Stimulated activated CD4-positive, alpha-beta T cell treated with anti-CD3 and anti-CD28 coated beads, Interleukin-2, amount 100 ng/mL, for 48 hours (primary cell): Measurements from ENCODE around the gene DENND10.
"Not testable (repeated sequence)": the region's sequence is repeated elsewhere in the genome, so short reads cannot be mapped to it uniquely, and the experiment has no call there.

ENCODE experiments used
- DNase-seq, 2 donors: peaks; one replicate each; pipeline ENCODE4 v3.0.0-alpha.2; 2020

DENND10 gene

DNA sequence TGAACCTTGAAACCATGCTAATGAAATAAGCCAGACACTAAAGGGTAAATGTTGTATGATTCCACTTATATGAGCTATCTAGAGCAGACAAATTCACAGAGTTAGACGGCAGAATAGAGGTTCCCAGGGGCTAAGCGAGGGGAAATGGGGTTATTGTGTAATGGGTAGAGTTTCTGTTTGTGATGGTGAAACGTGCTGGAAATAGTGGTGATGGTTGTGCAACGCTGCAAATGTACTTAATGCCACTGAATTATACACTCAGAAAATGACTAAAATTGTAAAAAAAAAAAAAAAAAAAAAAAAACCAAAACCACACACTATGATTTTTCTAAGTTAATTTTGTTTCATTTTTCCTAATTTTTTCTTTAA, 31.6 kb downstream of the DENND10 start:
- no peak for DNase-seq

DNA sequence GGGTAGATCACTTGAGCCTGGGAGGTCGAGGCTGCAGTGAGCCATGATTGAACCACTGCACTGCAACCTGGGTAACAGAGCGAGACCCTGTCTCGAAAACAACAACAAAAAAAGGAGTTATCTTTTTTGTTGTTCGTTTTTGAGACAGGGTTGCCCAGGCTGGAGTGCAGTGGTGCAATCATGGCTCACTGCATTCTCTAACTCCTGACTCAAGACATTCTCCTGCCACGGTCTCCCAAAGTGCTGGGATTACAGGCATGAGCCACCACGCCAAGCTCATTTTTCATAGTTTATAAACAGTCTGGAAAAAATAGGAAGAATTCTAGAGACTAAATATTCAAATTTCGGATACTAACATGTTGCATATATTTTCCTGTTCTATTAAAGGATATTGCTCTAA, 32.2 kb downstream of the DENND10 start:
- DNase-seq, result no peak

DNA sequence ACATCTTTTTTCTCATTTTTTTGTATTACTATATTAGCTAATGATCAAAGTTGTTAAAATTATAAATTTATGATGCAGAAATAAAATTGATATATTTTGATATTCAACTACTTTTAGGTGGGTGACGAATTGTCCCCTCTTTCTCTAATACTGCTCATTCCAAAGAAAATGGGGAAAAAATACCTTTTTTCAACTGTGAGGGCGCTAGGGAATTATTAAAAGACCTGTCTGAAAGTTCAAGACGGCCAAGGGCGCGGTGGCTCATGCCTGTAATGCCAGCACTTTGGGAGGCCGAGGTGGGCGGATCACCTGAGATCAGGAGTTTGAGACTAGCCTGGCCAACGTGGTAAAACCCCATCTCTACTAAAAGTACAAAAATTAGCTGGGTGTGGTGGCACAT, 34.0 kb downstream of the DENND10 start:
- not testable (repeated sequence) for DNase-seq

DNA sequence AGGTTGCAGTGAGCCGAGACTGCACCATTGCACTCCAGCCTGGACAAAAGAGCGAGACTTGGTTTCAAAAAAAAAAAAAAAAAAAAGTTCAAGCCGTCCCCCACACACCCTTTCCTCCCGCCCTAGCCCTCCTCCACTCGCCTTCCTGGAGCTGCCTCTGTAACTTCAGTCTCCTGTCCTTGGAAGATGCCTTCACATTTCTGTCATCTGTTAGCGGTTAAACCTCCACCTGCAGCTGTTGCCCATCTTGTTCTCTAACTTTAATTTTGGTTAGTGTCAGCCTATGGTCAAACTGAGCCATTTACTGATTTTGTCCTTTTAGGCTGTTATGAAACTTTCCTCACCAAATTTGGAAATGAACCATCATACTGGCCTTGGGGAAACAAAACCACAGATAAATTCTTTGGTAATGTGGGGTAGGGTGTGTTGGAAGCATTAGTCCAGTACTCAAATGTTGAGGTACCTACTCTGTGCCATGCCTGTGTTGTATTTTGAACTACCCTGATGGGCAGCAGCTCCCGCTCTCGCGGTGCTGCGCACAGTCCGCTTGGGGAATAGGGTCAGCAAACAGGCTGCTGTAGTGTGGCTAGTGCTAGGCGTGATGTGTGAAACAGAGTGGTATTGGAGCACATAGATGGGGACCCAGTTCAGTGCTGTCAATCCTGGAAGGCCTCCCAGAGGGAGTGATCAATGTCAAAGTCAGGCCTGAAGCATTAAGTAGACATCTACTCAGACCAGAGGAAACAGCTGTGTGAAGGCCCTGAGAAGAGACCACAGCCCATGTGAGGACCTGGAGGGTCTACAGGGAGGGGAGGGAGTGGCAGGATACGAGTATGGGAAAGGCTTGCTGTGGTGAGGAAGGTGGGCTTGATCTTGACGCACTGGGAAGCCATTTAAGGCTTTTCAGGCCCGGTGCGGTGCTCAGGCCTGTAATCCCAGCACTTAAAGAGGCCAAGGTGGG, 34.7 kb downstream of the DENND10 start:
- no peak for DNase-seq

DNA sequence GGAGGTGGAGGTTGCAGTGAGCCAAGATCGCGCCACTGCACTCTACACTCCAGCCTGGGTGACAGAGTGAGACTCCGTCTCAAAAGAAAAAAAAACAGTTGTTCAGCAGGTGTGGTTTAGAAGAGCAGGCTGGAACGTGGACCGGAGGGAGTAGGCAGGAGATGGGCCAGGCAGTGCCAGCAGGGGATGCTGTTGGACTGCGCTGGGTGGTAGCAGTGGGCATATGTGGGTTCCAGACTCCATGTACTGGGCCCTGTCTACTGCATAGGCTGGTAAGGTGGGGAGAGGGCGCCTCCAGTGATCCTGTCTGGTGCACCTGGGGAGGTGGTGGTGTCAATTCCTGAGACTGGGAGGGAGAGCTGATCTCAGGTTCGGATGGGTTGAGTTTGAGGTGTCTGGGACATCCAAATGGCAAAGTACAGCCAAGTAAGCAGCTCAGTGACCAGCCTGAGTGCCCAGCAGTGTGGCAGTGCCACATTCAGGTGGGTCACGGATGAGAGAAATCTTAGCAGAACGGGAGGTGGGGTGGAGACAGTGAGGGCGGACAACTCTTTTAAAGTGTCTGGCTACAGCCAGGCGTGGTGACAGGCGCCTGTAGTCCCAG, 35.7 kb downstream of the DENND10 start:
- peak; percentile 36 to 42 for DNase-seq

DNA sequence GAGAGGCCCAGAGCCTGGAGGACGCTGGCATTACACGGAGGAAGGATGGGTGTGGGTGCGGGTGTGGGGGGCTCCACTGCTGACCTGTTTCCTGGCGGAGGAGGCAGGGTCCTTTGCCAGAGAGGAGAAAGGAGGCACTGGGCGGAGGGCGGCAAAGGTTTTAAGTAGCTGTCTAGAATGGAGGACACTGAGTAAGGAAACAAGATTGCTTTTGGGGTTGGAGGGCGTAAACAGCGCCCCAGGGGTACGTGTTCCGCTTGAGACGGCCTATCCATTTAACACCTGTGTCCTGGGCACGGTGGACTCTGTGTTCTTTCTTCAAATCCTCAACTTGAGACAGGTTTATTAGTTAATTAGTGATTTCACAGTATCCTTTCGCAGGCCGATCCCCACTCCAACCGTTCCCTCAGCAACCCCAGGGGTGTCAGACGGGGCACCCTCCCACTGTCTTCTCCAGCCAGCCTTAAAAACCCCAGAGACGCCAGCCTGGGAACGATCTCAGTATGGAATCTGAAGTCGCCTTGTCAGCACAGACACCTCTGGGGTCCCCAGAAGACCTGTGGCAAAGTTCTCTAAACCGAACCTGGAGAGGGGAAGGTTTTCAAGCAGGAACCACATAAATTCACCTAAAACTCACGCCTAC, 36.8 kb downstream of the DENND10 start:
- DNase-seq, result no peak

DNA sequence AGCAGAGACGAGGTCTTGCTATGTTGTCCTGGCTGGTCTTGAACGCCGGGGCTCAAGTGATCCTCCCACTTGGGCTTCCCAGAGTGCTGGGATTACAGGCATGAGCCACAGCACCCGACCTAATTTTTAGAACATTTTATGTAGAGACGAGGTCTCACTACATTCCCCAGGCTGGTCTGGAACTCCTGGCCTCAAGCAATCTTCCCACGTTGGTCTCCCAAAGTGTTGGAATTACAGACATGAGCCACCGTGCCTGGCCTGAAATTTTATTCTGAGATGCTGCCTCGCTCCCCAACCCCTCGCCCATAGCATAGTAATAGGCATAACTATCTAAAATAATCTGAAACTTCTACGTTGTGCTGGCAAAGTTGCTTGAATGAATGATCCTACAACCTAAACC, 39.7 kb downstream of the DENND10 start:
- DNase-seq, result no peak

DNA sequence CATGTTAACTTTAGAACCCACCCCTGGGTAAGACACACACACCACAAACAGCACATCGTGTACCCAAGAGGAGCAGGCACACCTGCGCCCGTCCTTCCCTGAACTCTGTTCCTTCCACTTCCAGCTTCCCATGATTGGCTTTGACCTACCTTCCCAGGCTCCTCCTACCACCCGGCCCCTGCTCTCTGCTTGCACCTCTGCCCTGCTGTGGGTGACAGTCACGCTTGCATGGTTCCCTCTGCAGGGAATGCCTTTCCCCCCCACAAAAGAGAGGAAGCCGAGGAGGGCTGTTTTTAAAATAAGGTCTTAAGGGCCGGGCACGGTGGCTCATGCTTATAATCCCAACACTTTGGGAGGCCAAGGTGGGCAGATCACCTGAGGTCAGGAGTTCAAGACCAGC, 45.2 kb downstream of the DENND10 start:
- no peak for DNase-seq

DNA sequence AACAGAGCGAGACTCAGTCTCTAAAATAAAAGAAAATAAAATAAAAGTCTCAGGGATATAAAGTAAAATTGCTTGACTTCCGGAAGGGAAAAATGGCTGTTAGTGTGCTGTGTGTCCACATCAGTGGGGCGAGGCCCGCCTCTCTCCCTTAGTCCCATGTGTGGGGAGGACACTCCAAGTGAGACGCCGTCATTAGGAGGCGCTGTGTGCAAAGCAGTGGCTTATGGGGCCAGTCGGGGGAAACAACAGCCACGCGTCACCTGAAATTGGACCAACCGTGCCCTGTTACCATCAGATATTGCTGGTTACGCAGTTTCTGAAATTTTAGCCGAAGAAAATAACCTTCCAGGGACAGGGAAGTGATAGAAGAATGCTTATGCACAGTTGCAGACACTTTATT, 45.8 kb downstream of the DENND10 start:
- no peak for DNase-seq

DNA sequence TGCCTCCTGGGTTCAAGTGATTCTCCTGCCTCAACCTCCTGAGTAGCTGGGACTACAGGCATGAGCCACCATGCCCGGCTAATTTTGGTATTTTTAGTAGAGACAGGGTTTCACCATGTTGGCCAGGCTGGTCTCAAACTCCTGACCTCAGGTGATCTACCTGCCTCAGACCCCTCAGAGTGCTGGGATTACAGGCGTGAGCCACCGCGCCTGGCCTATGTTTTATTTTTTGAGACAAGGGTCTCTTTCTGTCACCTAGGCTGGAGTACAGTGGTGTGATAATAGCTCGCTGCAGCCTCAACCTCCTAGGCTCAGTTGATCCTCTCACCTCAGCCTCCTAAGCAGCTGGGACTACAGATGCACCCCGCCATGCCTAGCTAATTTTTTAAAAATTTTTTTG, 47.7 kb downstream of the DENND10 start:
- not testable (repeated sequence) for DNase-seq

DNA sequence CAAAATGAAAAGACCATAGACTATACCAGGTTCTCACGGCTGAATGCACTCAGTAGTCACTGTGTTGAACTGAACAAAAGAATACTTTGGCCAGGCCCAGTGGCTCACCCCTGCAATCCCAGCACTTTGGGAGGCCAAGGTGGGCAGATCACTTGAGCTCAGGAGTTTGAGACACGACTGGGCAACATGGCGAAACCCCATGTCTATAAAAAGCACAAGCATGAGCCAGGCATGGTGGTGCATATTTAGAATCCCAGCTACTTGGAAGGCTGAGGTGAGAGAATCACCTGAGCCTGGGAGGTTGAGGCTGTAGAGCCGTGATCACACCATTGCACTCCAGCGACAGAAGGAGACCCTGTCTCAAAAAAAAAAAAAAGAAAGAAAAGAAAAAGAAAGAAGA, 49.1 kb downstream of the DENND10 start:
- no peak for DNase-seq

DNA sequence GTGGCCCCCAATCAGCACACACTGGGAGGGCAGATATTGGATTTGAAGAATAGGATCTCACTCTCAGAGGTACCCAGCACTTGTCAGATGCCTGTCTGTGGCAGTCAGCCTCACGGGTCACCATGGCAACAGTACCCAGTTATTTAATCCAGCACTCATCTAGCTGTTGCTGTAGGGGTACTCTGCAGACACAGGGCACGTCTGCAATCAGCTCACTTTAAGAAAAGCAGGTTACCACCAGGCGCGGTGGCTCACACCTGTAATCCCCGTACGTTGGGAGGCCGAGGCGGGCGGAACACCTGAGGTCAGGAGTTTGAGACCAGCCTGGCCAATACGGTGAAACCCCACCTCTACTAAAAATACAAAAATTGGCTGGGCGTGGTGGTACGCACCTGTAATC, 49.7 kb downstream of the DENND10 start:
- no peak for DNase-seq

DNA sequence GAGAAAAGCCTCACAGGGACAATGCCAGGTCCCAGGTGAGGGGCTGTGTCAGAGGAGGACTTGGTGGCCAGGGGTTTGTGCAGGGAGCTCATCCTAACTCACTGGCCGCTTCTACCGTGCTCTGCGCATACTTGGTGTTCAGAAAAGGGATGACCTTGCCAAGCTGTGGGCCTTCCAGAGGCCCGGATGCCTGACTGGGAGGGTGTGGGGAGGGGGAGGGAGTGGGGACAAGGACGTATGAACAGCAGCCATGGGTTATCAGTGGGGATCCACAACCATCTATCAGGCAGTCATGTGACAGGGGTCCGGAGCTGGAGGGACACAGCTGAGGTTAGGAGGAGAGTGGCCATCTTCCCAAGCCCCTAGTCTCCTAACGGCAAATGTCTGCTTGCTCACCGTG, 55.4 kb downstream of the DENND10 start:
- DNase-seq, result no peak

DNA sequence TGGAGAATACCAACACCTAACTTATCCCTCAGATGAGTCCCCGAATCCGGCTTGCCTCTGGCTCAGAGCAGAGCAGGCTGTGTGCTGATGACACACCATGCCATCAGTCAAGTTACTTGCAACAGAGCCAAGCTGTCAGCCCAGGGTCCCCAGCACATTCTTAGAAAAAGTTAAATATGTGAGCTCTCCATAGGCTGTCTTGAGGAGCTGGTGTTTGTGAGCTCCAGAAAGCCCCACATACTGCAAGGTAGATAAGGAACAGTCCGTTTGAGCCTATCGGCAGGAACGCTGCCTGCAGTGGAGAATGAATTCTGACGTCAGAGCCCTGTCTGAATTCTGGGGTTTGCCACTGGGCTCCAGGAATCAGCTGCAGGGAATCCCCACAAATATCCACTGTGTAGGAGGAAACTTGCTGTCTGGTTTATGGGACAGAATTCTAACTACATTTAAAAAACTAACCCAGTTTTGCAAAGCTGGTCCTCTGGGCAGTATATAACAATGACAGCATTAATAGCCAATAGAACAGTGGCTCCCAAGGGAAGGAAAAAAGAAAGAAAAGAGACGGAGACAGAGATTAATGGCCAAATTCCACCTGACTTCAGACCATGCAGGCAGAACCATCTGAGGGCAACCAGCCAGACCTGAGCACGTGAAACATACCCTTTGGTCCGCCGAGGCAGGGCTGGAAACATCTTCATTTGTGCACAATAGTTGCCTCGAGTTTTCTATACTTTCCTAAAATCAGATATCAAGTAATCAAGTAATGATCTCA, 58.0 kb downstream of the DENND10 start:
- no peak for DNase-seq

DNA sequence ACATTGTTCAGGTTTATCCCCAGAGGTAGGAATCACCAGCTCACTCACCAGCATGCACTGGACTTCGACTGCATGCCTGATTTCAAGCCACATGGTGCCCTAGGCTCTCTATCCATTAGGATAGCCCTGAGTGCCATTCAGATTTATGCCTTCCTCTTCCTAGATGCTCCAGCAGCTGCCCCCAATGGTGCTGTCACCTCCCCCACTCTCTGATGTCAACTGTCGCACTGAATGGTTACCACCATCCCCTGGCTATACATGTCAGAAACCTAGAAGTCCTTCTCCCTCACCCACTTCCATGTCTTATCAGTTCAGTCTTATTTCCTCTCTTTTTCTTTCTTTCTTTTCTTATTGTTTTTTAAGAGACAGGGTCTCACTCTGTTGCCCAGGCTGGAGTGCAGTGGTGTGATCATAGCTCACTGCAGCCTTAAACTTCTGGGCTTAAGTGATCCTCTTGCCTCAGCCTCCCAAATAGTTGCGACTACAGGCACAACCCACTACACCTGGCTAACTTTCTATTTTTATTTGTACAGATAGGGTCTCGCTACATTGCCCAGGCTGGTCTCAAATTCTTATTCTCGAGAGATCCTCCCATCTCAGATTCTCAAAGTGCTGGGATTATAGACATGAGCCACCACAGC, 58.7 kb downstream of the DENND10 start:
- no peak for DNase-seq

DNA sequence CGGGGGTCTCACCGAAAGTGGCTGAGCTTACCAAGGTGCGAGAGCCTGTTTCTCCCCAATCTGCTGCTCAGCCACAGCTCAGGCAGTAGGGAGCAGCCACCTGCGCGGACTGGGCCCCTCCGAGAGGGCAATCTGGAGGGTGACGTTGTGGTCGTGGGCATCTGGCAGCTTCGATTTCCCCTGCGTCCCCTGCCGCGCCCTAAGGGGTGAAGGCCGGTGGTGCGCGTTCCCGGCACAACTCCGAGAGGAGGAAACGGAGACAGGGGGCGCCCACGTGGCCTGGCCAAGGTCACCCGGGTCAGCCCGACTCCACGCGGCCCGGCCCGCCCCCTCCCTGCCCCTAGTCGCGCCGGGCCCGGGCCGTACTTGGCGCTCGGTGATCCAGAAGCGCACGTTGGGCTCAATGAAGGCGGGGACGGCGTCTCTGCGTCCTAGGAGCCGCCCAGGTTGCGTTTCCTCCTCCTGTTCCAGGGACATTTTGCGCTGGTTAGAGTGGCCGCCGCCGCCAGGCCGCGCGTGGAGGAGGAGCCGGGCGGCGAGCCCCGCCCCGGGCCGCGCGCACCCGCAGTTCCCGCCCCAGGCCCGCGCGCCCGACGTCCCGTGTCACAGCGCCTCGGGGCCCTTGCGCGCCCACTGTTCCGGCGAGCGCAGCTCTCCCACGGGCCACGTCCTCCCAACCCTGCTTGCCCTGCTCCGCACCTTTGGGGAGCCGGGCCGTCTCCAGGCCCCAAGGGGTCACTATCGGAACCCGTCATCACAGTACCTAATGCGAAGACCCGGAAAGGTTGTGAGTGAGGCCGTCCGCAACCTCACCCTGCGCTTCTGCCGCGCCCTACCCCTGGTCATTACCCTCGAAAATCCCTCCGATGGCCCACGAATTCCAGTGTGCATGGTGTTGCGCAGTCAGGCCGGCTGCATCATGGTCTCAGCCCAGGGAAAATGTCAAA, 61.5 kb downstream of the DENND10 start, which contains the start of gene SFXN4:
TSS of gene SFXN4 (minus strand) at position 544 of the 947 bp plus-strand sequence. CDS start at position 477, 67 bp downstream.
- peak; percentile 74 to 76 for DNase-seq

DNA sequence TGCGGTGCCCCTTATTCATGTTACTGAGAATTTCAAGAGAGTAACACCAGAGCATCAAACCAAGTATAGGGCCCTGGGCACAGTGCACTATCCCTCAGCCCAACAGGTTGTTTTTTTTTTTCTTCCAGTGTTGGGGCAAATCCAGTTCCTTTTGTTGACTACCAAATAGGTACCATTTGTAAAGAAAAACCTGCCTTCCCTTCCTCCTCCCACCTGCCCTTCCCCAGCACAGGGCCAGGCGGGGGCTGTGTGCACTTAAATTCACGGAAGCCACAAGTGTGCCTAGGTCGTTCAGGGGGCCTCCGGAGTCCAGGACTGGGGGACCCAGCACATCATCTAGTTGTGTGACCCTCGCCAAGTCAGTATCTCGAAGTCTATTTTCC, 62.2 kb downstream of the DENND10 start:
- DNase-seq, result no peak

DNA sequence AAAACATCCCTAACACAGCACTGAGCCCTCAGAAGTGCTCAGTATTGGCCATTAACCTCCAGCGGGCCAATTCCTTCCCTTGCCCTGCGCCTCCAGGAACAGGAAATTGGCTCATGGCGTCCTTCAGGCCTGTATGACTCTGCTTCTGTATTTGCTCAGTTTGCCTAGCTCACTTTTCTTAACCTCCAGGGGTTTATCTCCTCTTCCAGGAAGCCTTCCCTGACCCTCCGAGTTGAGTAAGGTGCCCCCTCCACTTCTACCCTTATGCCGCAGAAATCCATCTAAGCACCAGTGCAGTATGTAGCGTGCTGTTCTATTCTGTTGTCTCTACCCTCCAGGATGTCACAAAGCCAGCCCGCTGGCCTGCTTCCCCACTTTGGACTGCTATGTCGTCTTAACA, 62.7 kb downstream of the DENND10 start:
- no peak for DNase-seq

DNA sequence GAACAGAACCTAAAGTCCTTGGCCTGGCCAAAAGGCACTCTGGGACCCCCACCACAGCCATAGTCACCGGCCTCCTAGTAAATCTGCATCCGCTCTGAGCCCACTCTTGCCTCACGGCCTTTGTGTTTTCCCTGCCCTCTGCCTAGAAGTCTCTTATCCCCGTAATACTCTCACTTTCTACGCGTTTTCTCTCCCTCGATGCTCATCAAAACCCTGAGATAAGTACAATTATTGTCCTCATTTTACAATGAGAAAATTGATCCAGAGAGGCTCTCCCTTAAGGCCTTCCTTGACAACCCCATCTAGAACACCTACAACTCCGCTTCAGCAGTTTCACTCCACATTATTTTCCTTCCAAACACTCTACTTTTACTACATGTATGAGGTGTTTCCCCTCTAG, 63.1 kb downstream of the DENND10 start:
- no peak for DNase-seq

DNA sequence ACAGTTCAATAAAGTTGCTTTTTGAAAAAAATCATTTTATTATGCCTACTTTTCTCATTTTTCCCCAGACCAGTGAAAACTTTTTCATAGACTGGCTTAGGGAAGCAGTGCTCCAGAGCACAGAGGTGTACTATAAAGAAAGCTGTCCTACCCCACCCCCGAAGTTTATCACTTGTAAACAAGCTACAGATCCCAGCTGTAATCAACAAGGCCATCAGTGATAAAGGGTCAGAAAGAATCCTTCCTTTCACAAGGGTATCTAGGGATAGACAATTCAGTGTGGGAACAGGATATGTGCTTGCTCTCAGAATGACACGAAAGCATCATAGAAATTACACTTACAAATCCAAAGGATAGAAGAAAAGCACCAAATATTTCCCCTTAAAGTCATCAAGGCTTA, 70.2 kb downstream of the DENND10 start:
- no peak for DNase-seq

DNA sequence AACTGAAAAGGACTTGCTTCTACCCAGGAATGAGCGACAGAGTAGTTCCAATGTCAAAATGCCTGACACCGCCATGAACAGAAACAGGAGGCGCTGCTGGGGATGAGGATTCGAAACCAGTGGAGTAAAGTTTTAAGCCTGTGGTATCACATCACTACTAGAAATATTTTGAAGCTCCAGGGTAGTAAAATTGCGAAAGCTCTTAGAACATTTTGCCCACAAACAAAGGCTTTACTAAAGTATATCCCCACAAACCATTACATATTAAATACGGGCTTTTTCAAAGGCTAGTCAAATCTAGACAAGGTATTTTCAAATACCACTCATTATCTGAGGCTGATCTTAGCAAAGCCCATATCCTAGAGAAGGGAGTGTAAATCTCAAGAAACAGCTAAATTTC, 72.3 kb downstream of the DENND10 start:
- DNase-seq, result no peak
